AG08396 (cell line): Measurements from ENCODE around the gene CAMKMT.

ENCODE experiments used
- DNase-seq: peaks from one replicate; pipeline ENCODE4 v3.0.0; 2012; ENCODE audit warnings: low spot score, mixed read lengths

The CAMKMT gene

GRCh38 chr2:44649381-44649780, 287.6 kb downstream of the CAMKMT start:
- DNase-seq = no peak

- no peak for DNase-seq
Observed at GRCh38 chr2:44650796-44651195, 289.0 kb downstream of the CAMKMT start.

GRCh38 chr2:44651974-44652373, 290.2 kb downstream of the CAMKMT start:
- DNase-seq = no peak

GRCh38 chr2:44652701-44653100, 291.0 kb downstream of the CAMKMT start:
- DNase-seq = no peak

GRCh38 chr2:44655401-44655864, 293.7 kb downstream of the CAMKMT start:
- no peak for DNase-seq

- no peak for DNase-seq
Observed at GRCh38 chr2:44656460-44656859, 294.7 kb downstream of the CAMKMT start.

- DNase-seq = no peak
Observed at GRCh38 chr2:44663471-44664073, 301.8 kb downstream of the CAMKMT start.

GRCh38 chr2:44668336-44668735, 306.6 kb downstream of the CAMKMT start:
- no peak for DNase-seq

- DNase-seq = no peak
Observed at GRCh38 chr2:44671276-44671675, 309.5 kb downstream of the CAMKMT start.

- no peak for DNase-seq
Observed at GRCh38 chr2:44671916-44672315, 310.2 kb downstream of the CAMKMT start.

- DNase-seq = no peak
Observed at GRCh38 chr2:44672431-44672830, 310.7 kb downstream of the CAMKMT start.

GRCh38 chr2:44674473-44675284, 312.9 kb downstream of the CAMKMT start:
- no peak for DNase-seq

- DNase-seq = no peak
Observed at GRCh38 chr2:44676379-44676778, 314.6 kb downstream of the CAMKMT start.

- no peak for DNase-seq
Observed at GRCh38 chr2:44679584-44679983, 317.8 kb downstream of the CAMKMT start.

GRCh38 chr2:44679990-44680389, 318.2 kb downstream of the CAMKMT start:
- no peak for DNase-seq

- DNase-seq = no peak
Observed at GRCh38 chr2:44680424-44680971, 318.8 kb downstream of the CAMKMT start.

GRCh38 chr2:44680983-44681531, 319.3 kb downstream of the CAMKMT start:
- DNase-seq = no peak

- DNase-seq = no peak
Observed at GRCh38 chr2:44682459-44682858, 320.7 kb downstream of the CAMKMT start.

- DNase-seq = no peak
Observed at GRCh38 chr2:44684559-44684958, 322.8 kb downstream of the CAMKMT start.

- peak; percentile 36 for DNase-seq
Observed at GRCh38 chr2:44686561-44686960, 324.8 kb downstream of the CAMKMT start.

GRCh38 chr2:44687686-44688455, 326.1 kb downstream of the CAMKMT start:
- DNase-seq = no peak

GRCh38 chr2:44688456-44689124, 326.8 kb downstream of the CAMKMT start:
- no peak for DNase-seq
